Measurements from ENCODE around the gene ABHD4.

GRCh38 chr14:22561661-22562579 lies 36.2 kb upstream of the ABHD4 start:
- TF ChIP-seq POLR2AphosphoS5 (IDR thresholded peaks at IDR 0.05; ENCODE audit: borderline replicate concordance, low read depth, low read length) (peak; percentile 43; the same call in 1 of the 2 replicates), EZH2 (IDR thresholded peaks at IDR 0.05) (no peak), FOXP2 (optimal IDR thresholded peaks at IDR 0.05; ENCODE audit: control extremely low read depth, extremely low read length, insufficient read depth) (no peak)
